GM19035 (cell line): Measurements from ENCODE around the gene POC1A.

Source experiments
- ATAC-seq: cut with Tn5 transposase; IDR thresholded peaks from one replicate; pipeline ENCODE4 v1.9.1; 2021; ENCODE audit not compliant: unreplicated experiment

Gene POC1A

DNA sequence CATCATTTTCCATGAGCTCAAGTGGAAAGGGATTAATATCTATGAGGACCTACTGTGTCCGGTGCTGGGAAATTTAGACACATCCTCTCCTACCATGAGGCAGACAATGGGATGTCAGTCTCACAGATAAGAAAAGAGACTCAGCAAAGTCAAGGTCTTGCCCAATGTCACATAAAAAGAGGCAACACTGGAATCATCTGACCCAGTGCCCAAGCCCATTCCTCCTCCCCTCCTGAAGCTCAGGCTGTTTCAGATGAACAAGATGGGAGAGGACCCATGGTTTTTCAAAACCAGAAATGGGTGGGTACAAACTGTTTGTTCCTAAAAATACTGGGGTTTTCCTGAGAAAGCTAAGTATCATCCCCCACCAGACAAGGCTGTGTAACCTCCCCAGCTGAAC lies 22.2 kb downstream of the POC1A start:
- ATAC-seq: no peak

DNA sequence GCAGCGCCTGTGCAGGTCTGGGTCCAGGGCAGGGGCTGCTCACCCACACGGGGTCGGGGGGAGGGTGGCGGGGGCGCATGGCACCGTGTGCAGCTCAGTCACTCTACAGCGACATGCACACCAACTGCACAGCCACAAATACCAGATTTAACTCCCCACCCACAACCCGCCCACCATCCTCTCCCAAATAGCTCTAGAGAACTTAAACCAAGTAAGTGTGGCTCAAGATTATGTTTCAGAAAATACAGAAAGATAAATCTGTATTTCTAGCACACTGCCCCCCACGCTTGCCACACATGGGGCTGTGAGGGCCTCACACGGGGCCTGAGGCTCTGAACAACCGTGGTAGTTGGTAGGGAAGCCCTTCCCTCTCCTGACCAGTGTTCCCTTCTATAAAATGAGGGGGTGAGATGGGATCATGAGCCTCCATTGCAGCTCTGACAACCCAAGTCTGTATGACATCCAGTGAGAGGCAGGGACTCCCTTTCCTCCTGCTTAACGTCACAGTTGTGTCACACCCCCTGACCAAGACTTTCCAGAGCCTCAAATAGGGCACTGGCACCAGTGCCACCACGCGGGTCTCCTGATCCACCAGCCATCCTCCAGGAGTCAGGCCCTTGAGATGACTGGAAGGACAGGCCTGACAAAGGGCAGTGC lies 23.1 kb downstream of the POC1A start:
- no peak for ATAC-seq

DNA sequence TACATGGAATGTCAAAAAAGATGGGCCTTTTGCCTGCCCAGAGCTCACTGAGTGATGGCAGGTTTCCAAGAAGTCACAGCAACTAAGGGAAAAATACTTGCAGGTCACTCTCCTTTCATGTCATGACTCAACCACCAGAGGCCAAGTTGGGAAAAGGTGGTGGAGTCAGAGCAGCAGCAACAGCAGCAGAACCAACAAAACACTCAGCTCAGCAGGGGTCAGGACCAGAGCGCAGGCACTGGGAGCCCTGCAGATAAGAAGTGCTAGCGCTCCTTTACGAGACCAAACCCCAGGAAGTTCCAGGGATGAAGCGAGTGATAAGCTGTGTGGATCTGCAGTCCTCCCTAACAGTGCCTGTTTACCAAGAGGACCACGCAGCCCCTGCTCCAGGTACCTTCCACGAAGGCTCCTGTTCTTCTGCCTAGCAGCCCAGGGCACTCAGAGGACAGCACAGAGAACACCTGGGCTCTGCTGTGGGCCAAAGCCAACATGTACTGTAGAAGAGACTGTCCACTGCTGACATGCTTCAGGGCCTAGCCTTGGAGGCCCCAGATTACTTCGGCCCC lies 26.0 kb downstream of the POC1A start:
- no peak for ATAC-seq

DNA sequence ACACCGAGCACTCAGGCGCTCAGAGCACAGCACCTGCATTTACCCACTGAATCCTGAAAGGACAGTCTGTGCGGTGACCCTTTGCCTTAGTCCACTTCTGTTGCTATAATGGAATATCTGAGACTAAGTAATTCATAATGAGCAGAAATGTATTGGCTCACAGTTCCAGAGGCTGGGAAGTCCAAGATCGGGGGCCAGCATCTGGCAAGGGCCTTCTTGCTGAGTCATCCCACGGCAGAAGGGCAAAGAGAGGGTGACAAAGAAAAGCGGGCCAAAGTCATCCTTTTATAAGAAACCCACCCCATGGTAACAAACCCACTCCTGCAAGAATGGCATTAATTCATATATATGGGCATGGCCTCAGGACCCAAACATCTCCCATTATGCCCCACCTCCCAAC lies 27.7 kb downstream of the POC1A start:
- no peak for ATAC-seq

DNA sequence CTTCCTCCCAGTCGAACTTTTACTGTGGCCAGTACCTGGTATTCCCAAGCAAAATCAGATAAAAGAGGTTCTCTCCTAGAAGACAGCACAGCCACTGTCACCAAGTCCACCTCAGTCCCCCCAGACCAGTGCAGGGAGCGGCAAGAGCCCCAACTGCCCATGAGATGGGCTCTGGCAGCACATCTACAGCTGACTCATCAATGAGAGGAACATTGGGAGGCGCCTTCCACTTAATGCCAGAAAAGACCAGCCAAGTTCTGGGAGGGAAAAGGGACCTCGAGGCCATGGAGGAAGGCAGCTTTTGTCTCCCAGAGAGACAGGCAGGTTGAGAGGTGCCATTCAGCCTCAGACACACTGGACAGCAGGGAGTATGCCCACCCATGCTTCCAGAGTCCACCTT lies 28.2 kb downstream of the POC1A start:
- ATAC-seq: no peak

DNA sequence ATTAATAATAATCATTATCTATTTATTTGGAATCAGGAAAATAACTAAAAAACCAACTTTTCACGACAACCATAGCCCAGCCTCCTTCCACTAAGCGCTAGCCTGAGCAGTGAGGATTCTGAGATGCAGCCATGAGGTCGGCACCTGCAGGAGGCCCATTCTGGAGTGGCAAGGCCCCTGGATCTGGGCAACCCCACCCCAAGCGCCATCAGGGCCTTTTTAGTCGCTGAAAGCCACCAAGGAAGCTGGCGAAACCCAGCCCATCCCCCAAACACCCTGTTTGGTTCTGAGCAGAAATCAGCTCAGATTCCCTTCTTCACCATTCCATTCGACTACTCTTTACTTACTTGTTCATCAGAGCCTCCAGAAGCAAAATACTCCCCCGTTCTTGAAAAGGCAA lies 29.5 kb downstream of the POC1A start:
- no peak for ATAC-seq

DNA sequence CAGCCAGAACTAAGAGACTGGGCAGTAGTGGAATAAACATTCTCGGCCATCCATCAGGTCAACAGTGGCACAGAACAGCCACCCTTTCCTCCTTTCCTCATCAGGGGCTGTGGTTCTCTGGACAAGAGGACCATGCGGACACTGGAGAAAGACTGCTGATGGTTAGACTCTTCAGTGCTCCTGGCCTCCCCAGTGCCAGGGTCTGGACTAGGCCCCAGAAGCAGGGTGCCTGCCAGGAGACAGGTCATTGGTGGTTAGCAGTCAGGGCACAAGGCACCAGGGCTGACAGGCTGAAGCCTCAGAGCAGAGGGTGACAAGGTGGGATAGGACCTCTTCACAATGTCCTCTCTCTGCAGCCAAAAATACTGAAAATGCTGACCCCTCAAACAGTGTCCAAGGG lies 30.1 kb downstream of the POC1A start:
- ATAC-seq: no peak

DNA sequence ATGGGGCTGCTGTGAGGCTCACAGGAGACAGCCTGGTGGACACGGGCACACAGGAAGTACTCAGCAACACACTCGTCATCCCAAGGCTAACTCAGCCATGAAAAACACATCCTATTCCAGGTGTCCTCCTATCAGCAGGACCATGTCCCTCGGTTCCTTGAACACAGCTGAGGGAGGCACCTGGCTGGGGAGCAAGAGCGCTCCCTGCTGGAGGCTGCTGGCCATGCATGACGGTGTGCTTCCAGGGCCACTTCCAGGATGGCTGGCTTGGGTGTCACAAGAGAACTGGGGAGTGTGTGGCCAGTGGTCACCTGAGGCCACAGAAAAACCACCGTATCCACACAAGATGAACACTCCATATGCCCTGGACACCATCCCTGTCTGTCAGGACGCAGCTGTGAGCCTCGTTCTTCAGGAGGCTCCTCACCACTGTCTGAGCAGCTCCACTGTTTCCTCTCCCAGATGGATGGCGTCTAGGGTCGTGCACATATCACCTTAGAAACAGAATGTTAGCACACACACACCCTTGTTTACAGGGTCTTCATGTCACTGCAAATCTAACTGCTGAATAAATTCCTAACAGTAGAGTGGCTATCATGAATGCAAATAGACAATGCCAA lies 31.0 kb downstream of the POC1A start:
- no peak for ATAC-seq

DNA sequence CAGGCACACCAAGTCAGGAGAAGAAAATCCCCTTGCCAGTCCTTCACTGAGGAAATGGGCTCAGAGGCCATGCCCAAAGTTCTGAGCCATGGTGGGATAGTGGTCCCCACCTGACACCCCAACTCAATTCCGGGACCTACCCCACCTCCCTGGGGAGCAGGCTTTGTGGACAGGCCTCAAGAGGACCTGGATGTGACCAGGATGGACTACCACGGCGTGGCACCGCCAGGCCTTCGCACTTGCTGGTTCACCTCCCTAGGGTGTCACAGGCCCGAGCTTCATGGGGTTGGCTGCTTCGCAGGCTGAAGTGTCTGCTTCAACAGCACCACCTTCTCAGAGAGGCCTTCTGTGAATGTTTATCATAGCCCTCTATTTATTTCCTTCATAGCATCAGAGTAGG lies 31.7 kb downstream of the POC1A start:
- ATAC-seq: no peak

DNA sequence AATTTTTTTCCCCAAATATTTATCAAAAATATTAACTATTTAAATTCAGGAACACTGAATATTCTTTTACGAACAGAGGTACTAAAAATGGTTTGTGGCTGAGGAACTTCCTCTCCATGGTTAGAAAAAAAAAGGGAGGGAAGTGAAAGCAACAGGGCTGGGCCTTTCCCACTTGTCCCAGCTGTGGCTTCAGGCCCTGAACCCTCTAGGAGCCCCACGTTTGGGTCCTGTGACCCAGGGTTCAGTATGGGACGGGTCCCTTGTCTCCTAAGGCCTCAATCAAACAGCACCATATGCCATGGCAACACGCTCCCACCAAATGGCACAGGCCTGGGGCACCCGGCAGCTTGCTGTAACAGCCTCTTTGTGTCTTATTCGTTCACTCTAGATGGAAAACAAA lies 32.4 kb downstream of the POC1A start:
- no peak for ATAC-seq

DNA sequence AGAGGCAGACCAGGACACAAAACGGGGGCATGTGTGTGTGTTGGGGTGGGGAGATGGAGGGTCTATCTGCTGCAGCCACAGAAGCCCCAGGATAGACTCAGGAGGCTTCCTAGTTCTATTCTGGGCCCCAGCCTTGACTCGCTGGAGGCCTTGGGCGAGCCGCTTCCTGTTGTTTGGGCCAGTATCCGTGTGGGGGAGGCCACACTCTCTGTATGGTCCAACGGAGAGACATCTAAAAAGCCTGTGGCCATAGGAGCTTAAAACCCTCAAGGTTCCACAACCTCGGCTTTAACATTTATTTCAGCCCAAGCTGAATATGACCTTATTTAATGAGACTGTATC lies 32.8 kb downstream of the POC1A start:
- no peak for ATAC-seq

DNA sequence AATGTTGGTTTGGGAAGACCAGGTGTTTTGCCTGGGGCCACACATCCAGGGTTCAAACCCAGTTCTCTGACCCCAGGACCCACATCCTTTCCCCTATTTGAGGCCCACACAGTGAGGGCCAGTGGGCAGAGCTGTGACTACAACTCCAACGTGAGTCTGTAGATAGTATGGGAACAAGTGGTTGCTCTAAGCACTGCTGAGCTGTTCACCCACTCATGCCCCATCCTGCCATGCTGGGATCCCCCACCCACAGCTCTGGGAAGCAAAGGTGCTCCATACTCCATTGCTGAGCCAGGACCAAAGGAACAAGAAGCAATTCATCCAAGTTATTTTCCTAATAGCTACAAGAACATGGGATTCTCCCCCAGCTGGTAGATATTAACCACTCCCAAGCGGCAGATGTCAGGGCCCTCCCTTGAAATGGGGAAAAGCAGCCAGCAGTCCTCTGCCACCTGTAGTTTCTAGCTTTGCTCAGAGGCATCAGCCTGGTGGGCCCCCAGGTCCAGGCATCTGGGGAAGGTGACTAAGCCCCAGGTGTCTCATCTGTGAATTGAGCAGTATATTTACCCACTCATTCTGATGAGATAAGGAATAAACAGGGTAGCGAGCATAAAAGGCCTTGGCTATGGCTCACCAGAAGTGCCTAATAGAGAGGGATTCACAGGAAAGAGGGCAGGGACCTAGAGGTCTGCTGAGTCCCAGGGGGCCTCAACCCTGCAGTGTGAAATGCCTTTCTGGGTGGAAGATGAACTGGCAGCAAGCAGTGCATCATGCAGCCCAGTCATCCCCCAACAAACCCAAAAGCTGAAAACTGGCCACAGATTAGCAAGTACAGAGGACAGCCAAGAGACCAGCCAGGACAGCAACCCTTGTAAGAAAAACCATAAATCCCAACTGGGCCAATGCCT lies 33.4 kb downstream of the POC1A start:
- no peak for ATAC-seq

DNA sequence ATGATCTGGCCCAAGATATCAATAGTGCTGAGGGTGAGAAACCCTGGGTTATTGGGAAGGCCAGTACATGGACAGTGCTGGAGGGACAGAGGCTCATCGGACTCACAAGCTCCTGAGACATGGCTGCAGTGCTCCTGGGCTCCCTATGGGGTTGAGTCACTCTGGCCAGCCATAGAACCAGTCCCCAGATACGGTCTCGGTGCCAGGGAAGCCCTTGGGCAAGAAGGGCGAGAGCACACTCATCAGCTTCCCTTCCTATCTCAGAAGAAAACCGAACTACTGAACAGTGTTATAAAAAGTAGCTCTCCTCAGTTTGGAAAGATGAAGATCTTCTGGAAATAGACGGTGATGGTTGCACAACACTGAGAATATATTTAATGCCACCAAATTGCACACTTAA lies 34.4 kb downstream of the POC1A start:
- no peak for ATAC-seq

DNA sequence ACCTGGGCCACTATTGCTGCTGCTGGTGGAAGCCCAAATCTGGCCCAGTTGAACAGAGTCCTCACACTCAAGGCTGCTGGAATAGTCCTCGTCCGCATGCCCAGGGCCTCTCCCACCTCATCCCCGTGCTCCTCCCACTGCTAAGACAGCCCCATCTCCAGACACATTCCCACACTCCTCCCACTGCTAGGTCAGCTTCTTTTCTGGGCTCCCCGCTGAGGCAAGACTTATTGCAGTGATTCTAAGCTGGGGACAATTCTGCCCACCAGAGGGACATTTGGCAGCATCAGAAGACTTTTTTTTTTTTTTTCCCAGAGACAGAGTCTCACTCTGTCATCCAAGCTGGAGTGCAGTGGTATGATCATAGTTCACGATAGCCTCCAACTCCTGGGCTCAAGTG lies 35.1 kb downstream of the POC1A start:
- ATAC-seq: no peak

DNA sequence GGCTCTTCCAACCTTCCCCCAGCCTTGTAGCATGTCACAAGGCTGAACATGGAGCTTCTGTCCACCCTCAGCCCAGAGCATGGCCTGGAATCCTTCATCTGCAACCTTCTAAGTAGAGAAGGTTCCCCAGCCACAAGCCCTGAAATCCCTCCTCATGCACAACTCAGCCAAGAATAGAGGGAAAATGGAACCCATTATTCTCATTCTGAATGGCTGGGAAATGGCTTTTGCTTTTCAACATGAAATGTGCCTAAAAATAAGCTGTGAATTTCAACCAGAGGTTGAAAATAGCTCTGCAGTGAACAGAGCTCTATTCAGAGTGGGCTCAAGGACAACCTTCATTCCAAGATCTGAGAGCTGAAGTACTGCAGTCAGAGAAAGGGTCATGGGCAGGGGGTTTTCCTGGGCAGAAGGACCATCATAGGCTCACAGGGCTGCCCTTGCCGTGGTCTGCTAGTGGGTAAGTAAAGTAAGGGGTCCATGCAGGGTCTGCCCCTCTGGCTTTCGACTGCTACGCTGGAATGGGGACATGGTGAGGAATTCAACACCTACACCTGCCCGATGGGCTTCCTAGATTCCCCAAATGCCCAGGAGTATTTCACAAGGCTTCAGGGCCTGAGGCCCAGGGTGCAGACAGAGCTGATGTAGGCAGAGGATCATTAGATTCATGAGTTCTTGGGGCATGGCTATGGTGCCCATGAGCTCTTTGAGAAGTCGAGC lies 35.9 kb downstream of the POC1A start:
- no peak for ATAC-seq

DNA sequence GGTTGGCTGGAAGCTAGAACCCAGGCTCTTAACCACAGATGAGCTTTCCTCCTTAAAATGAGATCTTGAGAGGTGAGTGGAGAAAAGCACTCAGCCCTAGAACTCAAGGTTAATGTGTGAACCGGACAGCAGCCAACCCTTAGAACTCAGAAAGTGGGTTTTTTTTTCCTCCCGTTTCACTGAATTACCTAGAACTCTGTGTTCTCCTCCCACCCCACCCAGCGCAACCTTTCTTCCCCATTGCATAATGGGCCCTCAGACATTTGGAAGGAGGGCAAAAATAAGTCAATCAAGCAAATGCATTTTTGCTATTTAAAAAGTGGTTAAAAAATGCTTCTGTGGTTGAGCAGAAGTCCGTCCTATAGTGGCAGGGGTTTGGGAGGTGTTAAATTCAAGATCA lies 36.7 kb downstream of the POC1A start:
- ATAC-seq: no peak

DNA sequence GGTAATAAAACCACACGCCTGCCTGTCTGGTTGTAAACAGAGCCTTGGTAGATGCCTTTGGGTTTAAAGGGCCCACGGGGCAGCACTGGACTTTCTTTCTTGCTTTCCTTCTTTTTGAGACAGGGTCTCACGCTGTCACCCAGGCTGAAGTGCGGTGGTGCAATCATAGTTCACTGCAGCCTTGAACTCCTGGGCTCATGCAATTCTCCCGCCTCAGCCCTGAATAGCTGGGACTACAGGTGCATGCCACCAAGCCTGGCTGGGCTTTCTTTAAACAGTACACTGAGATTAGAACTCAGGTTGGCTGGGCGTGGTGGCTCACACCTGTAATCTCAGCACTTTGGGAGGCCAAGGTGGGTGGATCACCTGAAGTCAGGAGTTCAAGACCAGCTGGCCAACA lies 42.2 kb downstream of the POC1A start:
- ATAC-seq: no peak

DNA sequence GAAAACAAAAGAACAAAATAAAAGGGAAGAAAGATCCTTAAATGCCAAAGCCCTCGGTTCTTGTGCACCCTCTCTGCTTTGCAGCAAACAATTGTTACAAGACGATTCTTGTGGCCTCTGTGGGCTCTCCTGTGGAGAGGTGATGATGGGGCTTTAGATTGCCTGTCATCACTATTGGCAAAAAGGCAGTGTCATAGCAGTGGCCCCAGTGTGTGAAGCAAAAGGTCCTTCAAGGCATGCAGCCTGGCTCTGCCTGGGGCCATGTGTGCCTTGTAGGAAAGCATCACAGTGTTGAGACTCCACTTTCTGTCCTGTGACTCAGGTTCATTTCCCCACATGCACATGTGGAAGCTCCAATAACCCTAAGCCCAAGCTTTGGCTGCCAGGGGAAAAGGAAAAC lies 43.7 kb downstream of the POC1A start:
- no peak for ATAC-seq

DNA sequence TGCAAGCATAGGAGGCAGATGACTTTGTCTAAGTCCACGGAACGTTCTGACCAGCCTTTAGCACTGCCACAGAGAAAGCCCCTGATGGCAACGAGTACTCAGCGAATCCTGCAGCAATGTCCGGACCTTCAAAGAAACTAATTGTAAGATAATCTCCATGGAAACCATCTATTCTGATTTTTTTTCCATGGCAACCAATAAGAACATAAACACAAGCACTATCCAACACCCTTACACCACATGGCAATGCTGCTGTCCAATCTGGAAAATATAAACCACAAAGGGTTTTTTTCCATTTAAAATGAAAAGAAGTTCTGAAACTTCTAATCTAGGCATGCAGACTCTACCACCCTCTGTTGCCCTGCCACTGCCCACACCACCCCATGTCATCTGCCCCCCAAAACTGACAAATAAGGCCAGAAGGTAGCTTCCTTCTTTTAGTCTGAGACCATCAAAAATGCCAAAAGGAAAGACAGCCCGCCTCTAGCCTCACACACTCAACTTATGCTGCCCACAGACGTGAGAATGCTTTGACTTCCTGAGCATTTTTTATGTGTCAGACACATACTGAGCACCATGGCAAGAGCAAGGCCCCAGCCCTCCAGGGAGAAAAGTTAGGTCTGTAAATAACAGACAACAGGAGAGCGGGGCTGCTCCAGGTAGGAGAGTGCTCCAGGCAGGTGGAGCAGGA lies 44.5 kb downstream of the POC1A start:
- ATAC-seq: no peak

DNA sequence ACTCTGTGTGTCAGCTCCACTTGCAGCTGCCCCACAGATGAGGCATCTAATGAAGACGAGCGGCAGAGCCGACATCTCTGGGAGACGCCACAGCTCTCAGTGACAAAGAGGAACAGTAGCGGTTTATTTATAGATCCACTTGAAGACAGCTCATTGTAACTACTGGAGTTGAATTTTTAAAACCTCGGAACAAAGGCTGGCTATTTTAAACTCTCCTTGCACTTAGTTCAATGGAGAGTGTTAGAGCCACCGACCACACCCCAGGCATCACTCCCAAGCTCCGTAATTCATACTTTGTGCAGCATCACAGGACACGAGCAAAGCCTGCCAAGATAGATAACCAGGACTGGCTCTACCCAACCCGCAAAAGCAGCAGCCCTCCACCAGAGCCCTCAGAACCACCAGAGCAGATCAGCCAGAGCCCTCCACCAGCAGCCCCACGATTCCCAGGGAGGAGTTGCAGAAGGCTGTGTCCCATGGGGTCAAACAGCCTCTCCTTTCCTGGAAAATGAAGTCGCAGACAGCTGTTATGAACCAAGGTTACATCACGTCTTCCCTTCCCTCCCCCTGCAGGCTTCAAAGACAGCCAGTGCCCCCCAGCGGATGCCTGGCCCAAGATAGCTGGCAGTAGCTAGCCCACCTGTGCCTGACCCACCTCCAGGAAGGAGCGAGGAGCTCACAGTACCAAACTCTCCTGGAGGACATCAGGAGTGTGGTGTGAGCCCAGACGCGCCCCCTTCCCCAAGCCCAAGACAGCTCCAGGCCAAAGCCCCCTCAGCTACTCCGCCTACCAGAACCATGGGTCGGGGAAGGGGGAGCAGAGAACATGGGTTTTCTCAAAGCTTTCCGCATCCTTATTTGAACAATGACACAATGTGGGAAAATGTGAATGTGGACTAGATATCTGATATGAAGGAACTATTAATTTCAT lies 45.7 kb downstream of the POC1A start:
- no peak for ATAC-seq
